Immature natural killer cell (primary cell): Measurements from ENCODE around the gene CAPN9. TPM values are rescaled to one million over a fixed set of nuclear protein-coding genes. Genes with fewer than 3 reads are reported as not detected.
"Not testable (repeated sequence)": the region's sequence is repeated elsewhere in the genome, so short reads cannot be mapped to it uniquely, and the experiment has no call there.

Experiments
- DNase-seq, 3 donors: peaks; one replicate each; pipeline ENCODE4 v3.0.0; 2022; ENCODE audit warnings: mixed read lengths in 1 of 3
- H3K27ac Mint-ChIP-seq, 6 donors: one replicate each; pipeline ENCODE4 v1.8.0; 2020; ENCODE audit warnings: mixed read lengths in 6 of 6, mild to moderate bottlenecking in 5 of 6, inconsistent platforms in 4 of 6, moderate library complexity in 3 of 6
- H3K27me3 Mint-ChIP-seq, 3 donors: one replicate each; pipeline ENCODE4 v1.8.0; 2020 to 2021; ENCODE audit warnings: low read depth in 3 of 3, mild to moderate bottlenecking in 3 of 3, mixed read lengths in 3 of 3, moderate library complexity in 3 of 3, inconsistent platforms in 1 of 3
- H3K36me3 Mint-ChIP-seq, 3 donors: one replicate each; pipeline ENCODE4 v1.8.0; 2020; ENCODE audit warnings: mixed read lengths in 3 of 3, inconsistent platforms in 2 of 3, mild to moderate bottlenecking in 2 of 3
- H3K4me1 Mint-ChIP-seq, 2 donors: one replicate each; pipeline ENCODE4 v1.8.0; 2020; ENCODE audit warnings: inconsistent platforms in 2 of 2, mild to moderate bottlenecking in 2 of 2, mixed read lengths in 2 of 2, moderate library complexity in 1 of 2
- H3K4me3 Mint-ChIP-seq, 5 donors: one replicate each; pipeline ENCODE4 v1.8.0; 2020; ENCODE audit warnings: mild to moderate bottlenecking in 5 of 5, mixed read lengths in 5 of 5, inconsistent platforms in 3 of 5, moderate library complexity in 3 of 5
- H3K9me3 Mint-ChIP-seq, 6 donors: one replicate each; pipeline ENCODE4 v1.8.0; 2020; ENCODE audit warnings: mild to moderate bottlenecking in 6 of 6, mixed read lengths in 6 of 6, inconsistent platforms in 4 of 6, moderate library complexity in 3 of 6
- polyA plus RNA-seq, 3 donors: library from polyadenylated mRNA; unstranded; fragments of 300-500 nt; fragmentation: Illumina TruSeq; gene quantifications; one replicate each; pipeline ENCODE4 v1.2.3, GENCODE V29; 2021

The CAPN9 gene
- polyA plus RNA-seq, 3 donors from 2014 or later = not detected

DNA sequence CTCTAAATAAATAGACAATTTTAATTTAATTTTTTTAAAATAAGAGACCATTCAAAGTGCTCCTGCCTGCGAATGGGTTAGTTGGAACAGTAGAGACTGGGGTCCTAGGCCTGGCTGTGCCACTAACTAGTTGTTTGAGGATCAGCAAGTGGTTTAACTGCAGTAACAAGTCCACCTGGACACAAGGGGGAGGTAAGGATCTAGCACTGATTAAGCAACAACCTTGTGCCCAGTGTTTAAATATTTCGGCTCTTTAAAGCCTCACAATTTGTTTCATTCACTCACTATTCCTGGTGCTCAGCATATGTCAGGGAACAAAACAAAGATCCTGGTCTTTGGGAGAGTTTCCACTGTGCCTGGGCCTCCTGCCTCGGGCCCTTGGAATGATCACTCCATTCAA, 31.7 kb upstream of the CAPN9 start:
- no peaks in the 10 kb centered on the region for H3K36me3 Mint-ChIP-seq
- H3K27ac Mint-ChIP-seq = no peak overlapping the region
- no peaks in the 10 kb centered on the region for H3K4me1 Mint-ChIP-seq
- DNase-seq = no peak
- peaks cover 0 to 7% (median 4%) of the 10 kb centered on the region in 3 donors for H3K27me3 Mint-ChIP-seq
- H3K9me3 Mint-ChIP-seq = peaks cover 0 to 2% (median 0%) of the 10 kb centered on the region in 6 donors
- no peak overlapping the region for H3K4me3 Mint-ChIP-seq

DNA sequence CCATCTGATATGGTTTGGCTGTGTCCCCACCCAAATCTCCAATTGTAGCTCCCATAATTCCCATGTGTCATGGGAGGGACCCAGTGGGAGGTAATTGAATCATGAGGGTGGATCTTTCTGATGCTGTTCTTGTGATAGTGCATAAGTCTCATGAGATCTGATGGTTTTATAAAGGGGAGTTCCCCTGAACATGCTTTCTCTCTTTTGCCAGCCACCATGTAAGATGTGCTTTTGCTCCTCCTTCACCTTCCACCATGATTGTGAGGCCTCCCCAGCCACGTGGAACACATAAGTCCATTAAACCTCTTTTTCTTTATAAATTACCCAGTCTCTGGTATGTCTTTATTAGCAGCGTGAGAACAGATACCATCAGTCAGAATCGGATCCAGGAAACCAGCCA, 30.7 kb upstream of the CAPN9 start:
- not testable (repeated sequence) for H3K9me3 Mint-ChIP-seq, H3K36me3 Mint-ChIP-seq, H3K4me3 Mint-ChIP-seq, H3K27me3 Mint-ChIP-seq, H3K27ac Mint-ChIP-seq, DNase-seq, H3K4me1 Mint-ChIP-seq

DNA sequence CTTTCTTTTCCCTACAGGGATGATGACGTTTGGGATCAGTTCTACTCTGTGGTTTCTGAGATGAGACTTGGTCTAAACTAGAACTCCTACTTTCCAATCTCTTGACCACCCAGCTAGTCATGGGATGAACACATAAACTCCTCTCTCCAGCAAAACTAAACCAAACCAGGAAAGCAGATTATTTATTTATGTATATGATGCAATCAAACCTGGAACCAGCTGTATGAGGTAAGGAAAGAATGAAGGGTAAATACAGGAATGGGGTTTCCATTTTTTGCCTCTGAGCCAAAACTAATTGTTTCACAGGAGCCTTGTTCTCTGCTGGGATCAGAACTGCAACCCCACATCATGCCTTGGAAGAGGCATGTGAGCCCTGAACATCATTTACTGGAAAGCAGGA, 29.9 kb upstream of the CAPN9 start:
- Mint-ChIP-seq H3K4me1 (no peaks in the 10 kb centered on the region), H3K36me3 (peaks cover 0 to 5% (median 0%) of the 10 kb centered on the region in 3 donors), H3K27ac (no peak overlapping the region), H3K4me3 (no peak overlapping the region), H3K9me3 (peaks cover 0 to 6% (median 0%) of the 10 kb centered on the region in 6 donors), H3K27me3 (peaks cover 0 to 7% (median 7%) of the 10 kb centered on the region in 3 donors)
- no peak for DNase-seq

DNA sequence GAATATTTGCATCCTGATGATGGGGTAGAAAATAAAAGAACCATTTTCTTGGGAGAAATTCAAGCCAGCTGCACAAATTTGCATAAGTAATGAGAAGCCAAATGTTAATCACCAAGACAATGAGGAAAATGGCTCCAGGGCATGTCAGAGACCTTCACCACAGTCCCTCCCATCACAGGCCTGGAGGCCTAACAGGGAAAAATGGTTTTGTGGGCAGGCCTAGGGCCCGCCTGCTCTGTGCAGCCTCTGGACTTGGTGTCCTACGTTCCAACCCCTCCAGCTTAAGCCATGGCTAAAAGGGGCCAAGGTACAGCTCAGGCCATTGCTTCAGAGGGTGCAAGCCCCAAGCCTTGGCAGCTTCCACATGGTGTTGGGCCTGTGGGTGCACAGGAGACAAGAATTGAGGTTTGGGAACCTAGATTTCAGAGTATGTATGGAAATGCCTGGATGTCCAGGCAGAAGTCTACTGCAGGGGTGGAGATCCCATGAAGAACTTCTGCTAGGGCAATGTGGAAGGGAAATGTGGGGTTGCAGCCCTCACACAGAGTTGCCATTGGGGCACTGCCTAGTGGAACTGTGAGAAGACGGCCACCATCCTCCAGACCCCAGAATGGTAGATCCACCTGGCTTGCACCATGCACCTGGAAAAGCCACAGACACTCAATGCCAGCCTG, 25.2 kb upstream of the CAPN9 start:
- not testable (repeated sequence) for H3K4me3 Mint-ChIP-seq, H3K9me3 Mint-ChIP-seq, DNase-seq, H3K4me1 Mint-ChIP-seq, H3K27ac Mint-ChIP-seq, H3K27me3 Mint-ChIP-seq, H3K36me3 Mint-ChIP-seq

DNA sequence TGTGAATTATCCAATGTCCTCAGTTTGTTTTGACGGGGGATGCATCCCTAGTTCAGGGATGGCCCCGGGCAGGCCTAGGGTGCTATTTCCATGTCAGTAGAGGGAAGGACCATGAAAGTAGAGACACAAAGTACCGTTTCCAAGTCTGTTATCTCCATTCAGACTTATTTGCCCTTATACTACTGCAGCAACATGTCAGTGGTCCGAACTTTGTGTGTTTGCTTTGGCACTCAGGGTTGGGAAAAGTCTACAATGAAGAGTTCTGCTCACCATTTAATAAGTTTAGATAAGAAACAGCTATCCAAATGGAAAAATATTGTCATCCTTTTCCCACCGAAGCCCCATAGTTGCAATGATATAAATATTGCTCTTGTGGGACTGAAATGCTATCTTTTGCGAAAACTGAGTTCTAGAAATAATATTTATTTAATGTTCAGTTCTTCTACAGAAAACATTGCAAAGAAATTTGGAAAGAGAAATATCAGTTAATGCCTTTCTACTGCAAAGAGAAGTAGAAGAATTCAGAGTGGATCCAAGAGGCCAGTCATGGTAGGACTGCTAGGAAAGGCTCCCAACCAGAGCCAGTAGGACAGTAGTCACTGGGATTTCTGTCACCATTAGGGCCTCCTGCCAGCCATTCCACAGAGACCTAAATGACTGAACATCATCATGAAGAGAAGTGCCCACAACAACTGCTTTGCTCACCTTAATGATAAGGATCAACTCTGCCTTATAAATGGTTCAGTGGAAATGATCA, 21.8 kb upstream of the CAPN9 start:
- Mint-ChIP-seq H3K9me3 (peaks cover 0 to 7% (median 0%) of the 10 kb centered on the region in 6 donors), H3K27ac (no peak overlapping the region), H3K4me3 (no peak overlapping the region)

DNA sequence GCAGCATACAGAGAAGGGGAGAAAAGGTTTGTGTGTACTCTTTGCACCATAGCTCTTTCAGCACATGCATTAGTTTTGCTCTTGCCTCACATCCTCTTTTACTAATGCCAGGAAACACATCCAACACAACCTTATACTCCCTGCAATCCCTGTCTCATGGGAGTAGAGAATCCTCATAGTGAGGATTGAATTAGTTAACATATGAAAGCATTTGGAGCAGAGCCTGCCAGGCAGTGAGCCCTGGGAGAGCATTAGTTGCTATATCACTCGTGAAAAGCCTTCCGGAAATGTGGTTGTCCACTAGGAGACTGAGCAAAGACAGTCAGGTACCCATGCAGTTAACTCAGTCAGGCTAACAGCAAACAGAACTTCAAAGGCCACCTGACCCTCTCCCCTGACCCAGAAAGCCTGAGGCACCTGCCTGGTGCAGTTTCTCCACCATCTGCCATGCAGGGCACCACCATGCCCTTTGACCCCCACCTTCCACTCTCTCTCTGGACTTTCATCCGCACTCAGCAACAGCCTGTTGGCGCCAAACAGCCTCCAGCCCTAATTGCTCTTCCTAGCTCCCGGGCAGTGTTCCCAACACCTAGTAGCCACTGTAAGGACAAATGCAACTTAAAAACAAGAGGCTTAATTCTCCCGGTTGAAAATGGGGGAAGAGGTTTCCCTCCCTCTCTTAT, 18.3 kb upstream of the CAPN9 start:
- Mint-ChIP-seq H3K4me1 (no peaks in the 10 kb centered on the region), H3K36me3 (no peaks in the 10 kb centered on the region), H3K27me3 (peaks cover 0 to 8% (median 3%) of the 10 kb centered on the region in 3 donors), H3K9me3 (no peaks in the 10 kb centered on the region), H3K4me3 (no peak overlapping the region), H3K27ac (no peak overlapping the region)
- DNase-seq = no peak

More for the DNA sequence above, 21.8 kb upstream of the CAPN9 start:
- Mint-ChIP-seq H3K36me3 (peaks cover 0 to 5% (median 0%) of the 10 kb centered on the region in 3 donors), H3K27me3 (peaks cover 2 to 3% (median 3%) of the 10 kb centered on the region in 3 donors), H3K4me1 (no peaks in the 10 kb centered on the region)
- no peak for DNase-seq

DNA sequence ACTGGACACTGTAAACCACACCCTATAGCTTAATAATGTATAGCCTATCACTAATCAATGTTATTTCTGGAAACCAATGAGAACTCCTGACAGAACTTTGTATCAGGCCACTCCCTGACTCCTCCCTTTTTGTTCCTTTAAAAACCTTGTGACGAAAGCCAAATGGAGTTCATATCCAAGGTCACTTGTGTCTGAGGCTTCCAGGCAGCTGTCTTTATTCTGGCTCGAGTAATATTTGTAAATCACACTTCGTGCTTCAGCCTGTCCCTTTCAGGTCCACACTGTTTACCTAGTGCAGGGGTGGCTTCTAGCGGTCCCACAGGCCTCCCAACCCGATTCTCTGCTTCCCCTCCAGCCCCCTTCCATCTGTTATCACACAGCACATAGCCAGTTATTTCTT, 16.2 kb upstream of the CAPN9 start:
- Mint-ChIP-seq H3K27ac (no peak overlapping the region), H3K4me3 (no peak overlapping the region), H3K27me3 (peaks cover 0 to 8% (median 7%) of the 10 kb centered on the region in 3 donors), H3K9me3 (no peaks in the 10 kb centered on the region), H3K36me3 (no peaks in the 10 kb centered on the region), H3K4me1 (no peaks in the 10 kb centered on the region)
- no peak for DNase-seq

- no peaks in the 10 kb centered on the region for H3K36me3 Mint-ChIP-seq
- H3K4me1 Mint-ChIP-seq = no peaks in the 10 kb centered on the region
- H3K27ac Mint-ChIP-seq = no peak overlapping the region
- H3K4me3 Mint-ChIP-seq = no peak overlapping the region
- peaks cover 0 to 7% (median 5%) of the 10 kb centered on the region in 3 donors for H3K27me3 Mint-ChIP-seq
- H3K9me3 Mint-ChIP-seq = no peaks in the 10 kb centered on the region
- no peak for DNase-seq
These were observed 11.7 kb upstream of the CAPN9 start for GRCh38 chr1:230735447-230735846.

DNA sequence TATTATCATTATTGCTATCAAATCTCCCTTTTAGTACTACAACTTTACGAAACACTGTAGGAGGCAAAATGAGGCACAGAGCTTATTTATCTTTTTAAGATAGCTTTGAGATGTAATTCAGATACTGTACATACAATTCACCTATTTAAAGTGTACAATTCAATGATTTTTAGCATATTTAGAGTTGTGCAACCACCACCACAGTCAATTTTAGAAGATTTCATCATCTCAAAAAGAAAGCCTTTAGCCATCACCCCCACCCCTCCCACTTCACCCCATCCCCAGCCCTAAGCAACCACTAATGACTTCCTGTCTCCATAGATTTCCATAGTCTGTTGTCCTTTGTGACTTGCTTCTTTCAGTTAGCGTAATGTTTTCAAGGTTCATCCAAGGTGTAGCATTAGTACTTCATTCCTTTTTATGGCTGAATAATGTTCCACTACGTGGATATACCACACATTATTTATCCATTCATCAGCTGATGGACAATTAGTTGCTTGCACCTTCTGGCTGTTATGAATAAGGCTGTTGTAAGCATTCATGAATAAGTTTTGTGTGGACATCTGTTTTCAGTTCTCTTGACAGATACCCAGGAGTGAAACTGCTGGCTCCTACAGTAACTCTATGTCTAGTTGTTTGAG, 9.4 kb upstream of the CAPN9 start:
- no peak for DNase-seq
- no peak overlapping the region for H3K4me3 Mint-ChIP-seq
- no peaks in the 10 kb centered on the region for H3K36me3 Mint-ChIP-seq
- no peaks in the 10 kb centered on the region for H3K9me3 Mint-ChIP-seq
- peaks cover 2 to 6% (median 3%) of the 10 kb centered on the region in 3 donors for H3K27me3 Mint-ChIP-seq
- H3K4me1 Mint-ChIP-seq = no peaks in the 10 kb centered on the region
- H3K27ac Mint-ChIP-seq = no peak overlapping the region

GRCh38 chr1:230739564-230740290, 7.5 kb upstream of the CAPN9 start:
- Mint-ChIP-seq H3K9me3 (no peaks in the 10 kb centered on the region), H3K27me3 (peaks cover 0 to 10% (median 3%) of the 10 kb centered on the region in 3 donors), H3K36me3 (no peaks in the 10 kb centered on the region), H3K4me3 (no peak overlapping the region), H3K4me1 (no peaks in the 10 kb centered on the region), H3K27ac (no peak overlapping the region)
- no peak for DNase-seq

DNA sequence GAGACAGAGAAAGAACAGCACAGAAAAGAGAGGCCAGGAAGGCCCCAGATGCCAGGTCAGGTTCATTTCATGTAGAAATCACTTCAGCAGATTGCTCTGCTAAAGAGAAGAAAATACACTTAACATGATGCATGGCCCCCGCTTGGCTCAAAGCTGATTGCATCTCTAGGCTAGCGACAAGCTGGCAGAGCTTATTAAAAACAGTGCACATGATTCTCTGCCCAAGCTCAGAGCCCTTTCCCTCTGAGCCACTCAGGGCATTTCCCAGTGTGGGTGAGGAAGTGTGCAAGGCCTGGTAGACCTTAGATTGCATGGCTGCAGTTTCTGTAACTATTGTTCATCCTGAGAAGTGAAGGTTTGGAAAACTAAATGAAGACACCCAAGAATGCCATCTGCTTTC, 3.3 kb upstream of the CAPN9 start:
- H3K4me3 Mint-ChIP-seq = no peak overlapping the region
- peaks cover 2 to 5% (median 4%) of the 10 kb centered on the region in 3 donors for H3K27me3 Mint-ChIP-seq
- no peaks in the 10 kb centered on the region for H3K9me3 Mint-ChIP-seq
- no peak for DNase-seq
- no peaks in the 10 kb centered on the region for H3K4me1 Mint-ChIP-seq
- H3K36me3 Mint-ChIP-seq = no peaks in the 10 kb centered on the region
- no peak overlapping the region for H3K27ac Mint-ChIP-seq

- Mint-ChIP-seq H3K27ac (no peak overlapping the region), H3K27me3 (peaks cover 2 to 5% (median 4%) of the 10 kb centered on the region in 3 donors), H3K36me3 (no peaks in the 10 kb centered on the region), H3K4me1 (no peaks in the 10 kb centered on the region), H3K9me3 (no peaks in the 10 kb centered on the region), H3K4me3 (no peak overlapping the region)
- DNase-seq = no peak
These were observed 2.8 kb upstream of the CAPN9 start for GRCh38 chr1:230744382-230744781.

GRCh38 chr1:230745071-230745470, 2.1 kb upstream of the CAPN9 start:
- no peak overlapping the region for H3K4me3 Mint-ChIP-seq
- no peaks in the 10 kb centered on the region for H3K36me3 Mint-ChIP-seq
- H3K27me3 Mint-ChIP-seq = peaks cover 2 to 5% (median 4%) of the 10 kb centered on the region in 3 donors
- no peak overlapping the region for H3K27ac Mint-ChIP-seq
- H3K9me3 Mint-ChIP-seq = no peaks in the 10 kb centered on the region
- DNase-seq = no peak
- no peaks in the 10 kb centered on the region for H3K4me1 Mint-ChIP-seq
